Measurements from ENCODE around the gene ZNF567. TPM values are rescaled to one million over a fixed set of nuclear protein-coding genes. Genes with fewer than 3 reads are reported as not detected.
A peak's percentile ranks its signal among the peaks of the same experiment; 100 is the strongest.

The ZNF567 gene
- total RNA-seq, 1 experiment from 2014 or later = 11.3 TPM

DNA sequence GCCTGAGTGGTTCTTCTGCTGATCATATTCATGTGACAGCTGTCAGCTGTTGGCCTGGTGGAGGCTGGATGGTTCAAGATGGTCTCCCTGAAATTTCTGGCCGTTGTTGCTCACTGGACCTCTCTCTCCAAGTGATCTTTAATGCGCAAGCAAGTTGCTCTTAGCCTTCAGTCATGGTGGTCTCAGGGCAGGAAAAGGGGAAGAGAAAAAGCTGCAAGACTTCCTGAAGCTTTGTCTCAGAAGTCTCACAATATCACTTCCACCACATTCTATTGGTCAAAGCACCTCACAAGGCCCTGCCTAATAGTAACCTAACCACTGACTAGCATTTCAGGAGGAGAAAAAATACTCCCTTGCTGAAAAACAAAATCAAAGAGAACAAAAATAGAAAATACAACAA lies 1.6 kb upstream of the ZNF567 start:
- intact Hi-C loops (cut with micrococcal nuclease; ENCODE audit: unreplicated experiment) = no loop called here
- H3K4me3 ChIP-seq (ENCODE audit: low read depth in 2 of 2, low read length in 2 of 2) = peak overlapping the region; percentile 60 to 97

DNA sequence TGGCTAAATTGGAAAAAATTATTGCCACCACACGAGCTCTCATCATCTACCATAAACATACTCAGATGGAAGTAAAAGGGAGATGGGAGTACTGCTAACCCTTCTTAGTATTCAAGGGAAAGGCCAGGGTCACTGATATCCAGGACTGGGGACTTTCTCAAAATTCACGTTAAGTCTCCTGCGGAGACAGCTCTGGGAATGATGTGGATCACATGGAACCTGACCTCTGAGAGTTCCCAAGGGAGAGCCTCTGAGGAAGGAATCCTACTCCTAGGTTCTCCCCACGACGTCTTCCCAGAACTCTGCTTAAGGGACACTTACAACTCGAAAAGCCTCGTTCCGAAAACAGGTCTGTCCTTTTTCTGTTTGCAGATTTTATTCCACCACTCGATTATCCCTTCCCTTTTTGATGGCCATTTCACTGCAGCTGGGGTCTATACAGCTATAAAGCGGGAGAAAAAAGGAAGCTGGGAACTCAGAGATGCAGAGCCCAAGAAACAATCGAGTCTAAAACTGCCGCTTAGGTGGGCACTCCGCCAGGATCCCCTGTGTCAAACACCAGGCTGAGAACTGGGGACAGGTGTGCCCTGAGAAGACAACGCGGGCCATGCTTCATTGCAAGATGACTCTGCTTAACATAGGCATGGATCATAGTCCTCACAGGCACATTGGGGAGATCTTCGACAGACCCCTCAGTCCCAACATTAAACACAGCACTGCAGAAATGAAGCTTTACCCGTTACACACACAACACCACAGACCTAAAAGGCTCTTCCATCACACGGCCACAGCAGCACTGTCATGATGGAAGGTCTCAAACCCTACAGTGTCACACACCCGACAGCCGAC lies 823 bp upstream of the ZNF567 start:
- H3K36me3 ChIP-seq (ENCODE audit: control insufficient read depth, insufficient read depth, low read length) = peaks cover 15% of the 10 kb centered on the region
- TF ChIP-seq, protein P1, sequence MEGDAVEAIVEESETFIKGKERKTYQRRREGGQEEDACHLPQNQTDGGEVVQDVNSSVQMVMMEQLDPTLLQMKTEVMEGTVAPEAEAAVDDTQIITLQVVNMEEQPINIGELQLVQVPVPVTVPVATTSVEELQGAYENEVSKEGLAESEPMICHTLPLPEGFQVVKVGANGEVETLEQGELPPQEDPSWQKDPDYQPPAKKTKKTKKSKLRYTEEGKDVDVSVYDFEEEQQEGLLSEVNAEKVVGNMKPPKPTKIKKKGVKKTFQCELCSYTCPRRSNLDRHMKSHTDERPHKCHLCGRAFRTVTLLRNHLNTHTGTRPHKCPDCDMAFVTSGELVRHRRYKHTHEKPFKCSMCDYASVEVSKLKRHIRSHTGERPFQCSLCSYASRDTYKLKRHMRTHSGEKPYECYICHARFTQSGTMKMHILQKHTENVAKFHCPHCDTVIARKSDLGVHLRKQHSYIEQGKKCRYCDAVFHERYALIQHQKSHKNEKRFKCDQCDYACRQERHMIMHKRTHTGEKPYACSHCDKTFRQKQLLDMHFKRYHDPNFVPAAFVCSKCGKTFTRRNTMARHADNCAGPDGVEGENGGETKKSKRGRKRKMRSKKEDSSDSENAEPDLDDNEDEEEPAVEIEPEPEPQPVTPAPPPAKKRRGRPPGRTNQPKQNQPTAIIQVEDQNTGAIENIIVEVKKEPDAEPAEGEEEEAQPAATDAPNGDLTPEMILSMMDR (IDR thresholded peaks at IDR 0.05) = no peak
- no peak for TF ChIP-seq TCF7L2 (IDR thresholded peaks at IDR 0.05; ENCODE audit: low read depth, low read length)
- TF ChIP-seq, protein P2, sequence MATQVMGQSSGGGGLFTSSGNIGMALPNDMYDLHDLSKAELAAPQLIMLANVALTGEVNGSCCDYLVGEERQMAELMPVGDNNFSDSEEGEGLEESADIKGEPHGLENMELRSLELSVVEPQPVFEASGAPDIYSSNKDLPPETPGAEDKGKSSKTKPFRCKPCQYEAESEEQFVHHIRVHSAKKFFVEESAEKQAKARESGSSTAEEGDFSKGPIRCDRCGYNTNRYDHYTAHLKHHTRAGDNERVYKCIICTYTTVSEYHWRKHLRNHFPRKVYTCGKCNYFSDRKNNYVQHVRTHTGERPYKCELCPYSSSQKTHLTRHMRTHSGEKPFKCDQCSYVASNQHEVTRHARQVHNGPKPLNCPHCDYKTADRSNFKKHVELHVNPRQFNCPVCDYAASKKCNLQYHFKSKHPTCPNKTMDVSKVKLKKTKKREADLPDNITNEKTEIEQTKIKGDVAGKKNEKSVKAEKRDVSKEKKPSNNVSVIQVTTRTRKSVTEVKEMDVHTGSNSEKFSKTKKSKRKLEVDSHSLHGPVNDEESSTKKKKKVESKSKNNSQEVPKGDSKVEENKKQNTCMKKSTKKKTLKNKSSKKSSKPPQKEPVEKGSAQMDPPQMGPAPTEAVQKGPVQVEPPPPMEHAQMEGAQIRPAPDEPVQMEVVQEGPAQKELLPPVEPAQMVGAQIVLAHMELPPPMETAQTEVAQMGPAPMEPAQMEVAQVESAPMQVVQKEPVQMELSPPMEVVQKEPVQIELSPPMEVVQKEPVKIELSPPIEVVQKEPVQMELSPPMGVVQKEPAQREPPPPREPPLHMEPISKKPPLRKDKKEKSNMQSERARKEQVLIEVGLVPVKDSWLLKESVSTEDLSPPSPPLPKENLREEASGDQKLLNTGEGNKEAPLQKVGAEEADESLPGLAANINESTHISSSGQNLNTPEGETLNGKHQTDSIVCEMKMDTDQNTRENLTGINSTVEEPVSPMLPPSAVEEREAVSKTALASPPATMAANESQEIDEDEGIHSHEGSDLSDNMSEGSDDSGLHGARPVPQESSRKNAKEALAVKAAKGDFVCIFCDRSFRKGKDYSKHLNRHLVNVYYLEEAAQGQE (IDR thresholded peaks at IDR 0.05; ENCODE audit: insufficient read depth in 1 of 2, low read depth in 2 of 2, low read length in 1 of 2) = no peak
- TF ChIP-seq POLR2AphosphoS5 (IDR thresholded peaks at IDR 0.05; ENCODE audit: low read depth, low read length) = no peak
- no peak for TF ChIP-seq SIN3A (IDR thresholded peaks at IDR 0.05; ENCODE audit: borderline replicate concordance, insufficient read depth, low read depth, low read length)
- peak overlapping the region; percentile 80 for H3K27ac ChIP-seq (ENCODE audit: low read length)
- no peaks in the 10 kb centered on the region; the same call in 1 of the 2 replicates for H3K4me1 ChIP-seq (ENCODE audit: control insufficient read depth, insufficient read depth, low read length)
- ChIA-PET CTCF (no interaction called here), POLR2A (interaction anchor here (0.7 kb wide), 1 partner anchor 485 kb away, joined by 6 read pairs; no protein-coding TSS in a partner anchor)
- H3K4me3 ChIP-seq (ENCODE audit: low read depth in 2 of 2, low read length in 2 of 2) = peak overlapping the region; percentile 60 to 97
- intact Hi-C loops (cut with micrococcal nuclease; ENCODE audit: unreplicated experiment) (no loop called here), in situ Hi-C loops (cut with HindIII; ENCODE audit: low pct_unique_long_range_greater_than_20kb, low sequenced_read_pairs) (no loop called here)
- no peaks in the 10 kb centered on the region for H3K27me3 ChIP-seq (ENCODE audit: control insufficient read depth, insufficient read depth, low read length)
- H3K9me3 ChIP-seq (ENCODE audit: control insufficient read depth, insufficient read depth, low read depth, low read length) = peaks cover 22% of the 10 kb centered on the region
- DNase-seq (ENCODE audit: low read depth, low spot score) = no peak
- ATAC-seq = peak; percentile 47; the same call in 1 of the 2 replicates
- BruUV-seq (replicated peaks) = TSS peak; percentile 80

More for the DNA sequence above, 1.6 kb upstream of the ZNF567 start:
- no peaks in the 10 kb centered on the region for H3K27me3 ChIP-seq (ENCODE audit: control insufficient read depth, insufficient read depth, low read length)
- no peaks in the 10 kb centered on the region; the same call in 1 of the 2 replicates for H3K4me1 ChIP-seq (ENCODE audit: control insufficient read depth, insufficient read depth, low read length)
- peaks cover 22% of the 10 kb centered on the region for H3K9me3 ChIP-seq (ENCODE audit: control insufficient read depth, insufficient read depth, low read depth, low read length)
- ChIA-PET POLR2A (no interaction called here), CTCF (no interaction called here)
- no peak for ATAC-seq
- TF ChIP-seq POLR2AphosphoS5 (IDR thresholded peaks at IDR 0.05; ENCODE audit: low read depth, low read length) = no peak
- TF ChIP-seq, protein P1 (IDR thresholded peaks at IDR 0.05) = no peak
- no peak for TF ChIP-seq SIN3A (IDR thresholded peaks at IDR 0.05; ENCODE audit: borderline replicate concordance, insufficient read depth, low read depth, low read length)
- no peak for TF ChIP-seq TCF7L2 (IDR thresholded peaks at IDR 0.05; ENCODE audit: low read depth, low read length)
- TF ChIP-seq, protein P2 (IDR thresholded peaks at IDR 0.05; ENCODE audit: insufficient read depth in 1 of 2, low read depth in 2 of 2, low read length in 1 of 2) = no peak
- DNase-seq (ENCODE audit: low read depth, low spot score) = no peak
- H3K27ac ChIP-seq (ENCODE audit: low read length) = peak overlapping the region; percentile 80
- in situ Hi-C loops (cut with HindIII; ENCODE audit: low pct_unique_long_range_greater_than_20kb, low sequenced_read_pairs) = no loop called here
- BruUV-seq (replicated peaks) = no TSS peak
- peaks cover 15% of the 10 kb centered on the region for H3K36me3 ChIP-seq (ENCODE audit: control insufficient read depth, insufficient read depth, low read length)
